Activated T-helper 1 cell treated with anti-CD3 and anti-CD28 coated beads, Interleukin-2, amount 50 U/mL, for 16 hours (primary cell): ENCODE results near the gene SUFU.

Experiments used
- DNase-seq, 2 donors: peaks; one replicate each; pipeline ENCODE4 v3.0.0-alpha.2; 2020; ENCODE audit warnings: low read depth in 1 of 2, low spot score in 1 of 2

Gene SUFU

DNA sequence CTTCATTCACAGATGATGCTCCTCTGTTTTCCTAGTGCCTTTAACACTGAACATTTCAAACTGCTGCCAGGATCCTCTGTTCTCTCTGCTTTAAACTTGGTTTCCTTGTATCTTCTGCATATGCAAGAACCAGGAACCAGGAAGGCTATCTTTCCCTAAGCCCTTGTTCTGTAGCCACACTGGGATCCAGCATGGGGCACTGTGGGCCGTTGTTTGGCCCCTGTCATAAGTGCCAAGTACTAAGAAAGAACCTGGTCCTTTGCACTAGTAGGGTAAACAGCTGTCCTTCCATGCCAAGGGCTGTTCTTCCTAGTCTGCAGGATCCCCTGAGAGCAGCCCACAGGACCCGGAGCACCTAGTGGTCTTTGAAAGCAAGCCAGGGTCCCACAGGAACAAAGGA lies 91.5 kb downstream of the SUFU start:
- no peak for DNase-seq

DNA sequence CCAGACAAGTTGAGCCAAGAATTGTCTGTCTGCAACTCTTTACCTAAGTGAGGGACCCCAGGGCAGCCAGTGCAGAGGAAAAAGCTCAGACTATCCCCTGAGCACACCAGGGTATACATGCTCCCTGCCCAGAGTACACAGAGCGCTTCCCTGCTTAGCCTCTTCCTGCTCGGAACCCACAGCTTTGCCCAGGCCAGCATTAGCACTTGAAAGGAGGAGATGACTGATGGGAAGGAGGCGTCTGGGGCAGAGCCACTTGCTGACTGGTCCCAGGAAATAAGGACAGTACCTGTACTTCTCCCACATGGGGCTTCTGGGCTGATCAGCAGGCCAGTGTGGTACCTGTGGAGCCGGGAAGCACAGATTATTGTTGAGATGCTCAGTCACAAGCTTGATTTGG lies 92.1 kb downstream of the SUFU start:
- DNase-seq: no peak

DNA sequence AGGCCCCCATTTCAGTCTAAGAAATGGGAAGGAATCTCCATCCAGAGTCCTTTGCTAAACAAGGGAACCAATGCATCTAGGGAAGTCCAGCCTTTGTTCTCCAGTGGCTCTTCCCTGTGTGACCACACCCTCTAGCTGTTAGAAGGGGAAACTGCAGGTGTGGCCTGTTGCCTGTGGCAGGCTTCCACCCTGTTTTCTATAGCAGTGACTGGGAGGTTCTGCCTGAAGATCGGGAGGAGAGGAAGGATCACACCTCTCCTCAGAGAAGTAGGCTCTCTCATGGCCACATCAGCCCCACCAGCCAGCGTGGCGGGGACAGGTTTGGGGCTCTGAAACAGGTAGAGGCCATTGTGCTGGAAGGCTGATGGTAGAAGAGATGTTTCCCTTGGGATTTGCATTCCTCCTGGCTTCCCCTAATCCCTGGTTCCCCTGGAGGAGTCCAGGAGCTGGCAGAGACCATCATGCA lies 92.8 kb downstream of the SUFU start:
- no peak for DNase-seq

DNA sequence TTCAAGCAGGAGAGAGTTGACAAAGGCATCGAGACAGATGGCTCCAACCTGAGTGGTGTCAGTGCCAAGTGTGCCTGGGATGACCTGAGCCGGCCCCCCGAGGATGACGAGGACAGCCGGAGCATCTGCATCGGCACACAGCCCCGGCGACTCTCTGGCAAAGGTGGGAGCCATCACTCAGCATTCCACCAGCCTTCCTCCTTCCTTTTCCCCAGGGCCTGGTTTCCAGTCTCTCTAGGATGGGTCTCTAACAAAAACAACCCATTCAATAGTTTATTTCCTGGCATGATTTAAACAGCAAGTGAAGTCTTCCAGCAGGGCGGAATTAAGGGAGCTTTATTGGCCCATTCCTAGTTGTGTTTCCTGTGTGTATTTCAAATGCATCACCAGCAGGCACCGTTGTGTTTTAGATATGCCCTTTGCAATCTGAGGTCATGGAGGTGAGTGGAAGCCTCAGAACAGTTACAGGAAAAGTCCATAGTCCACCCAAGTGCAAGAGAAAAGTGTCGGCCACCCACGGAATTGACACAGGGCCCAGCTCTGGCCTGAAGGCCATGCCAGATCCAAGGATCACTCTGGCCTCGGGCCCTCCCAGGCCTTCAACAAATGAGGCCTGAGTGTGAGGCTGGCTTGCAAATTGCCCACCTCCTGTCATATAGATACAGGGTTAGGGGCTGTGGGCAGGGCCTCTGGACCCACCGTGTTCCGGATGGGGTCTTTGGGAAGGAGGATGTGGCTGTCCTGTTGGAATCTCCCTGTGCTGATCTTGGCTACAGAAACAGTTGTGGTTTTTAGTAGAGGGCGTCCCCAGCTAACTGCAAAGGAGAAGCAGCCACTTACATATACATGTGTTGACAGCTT lies 93.6 kb downstream of the SUFU start:
- no peak for DNase-seq

DNA sequence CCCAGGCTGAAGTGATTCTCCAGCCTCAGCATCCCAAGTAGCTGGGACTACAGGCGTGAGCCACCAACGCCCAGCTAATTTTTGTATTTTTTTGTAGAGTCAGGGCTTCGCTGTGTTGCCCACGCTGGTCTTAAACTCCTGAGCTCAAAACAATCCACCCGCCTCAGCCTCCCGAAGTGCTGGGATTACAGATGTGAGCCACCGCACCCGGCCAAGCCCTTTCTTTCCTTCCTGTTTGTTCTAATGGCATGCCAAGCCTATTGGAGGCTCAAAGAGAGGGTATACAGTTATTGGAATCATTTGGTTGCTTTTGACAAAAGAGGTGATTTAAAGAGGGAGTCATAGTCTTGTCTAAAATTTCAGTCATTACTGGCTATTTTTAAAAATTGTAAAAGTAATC lies 94.5 kb downstream of the SUFU start:
- no peak for DNase-seq

DNA sequence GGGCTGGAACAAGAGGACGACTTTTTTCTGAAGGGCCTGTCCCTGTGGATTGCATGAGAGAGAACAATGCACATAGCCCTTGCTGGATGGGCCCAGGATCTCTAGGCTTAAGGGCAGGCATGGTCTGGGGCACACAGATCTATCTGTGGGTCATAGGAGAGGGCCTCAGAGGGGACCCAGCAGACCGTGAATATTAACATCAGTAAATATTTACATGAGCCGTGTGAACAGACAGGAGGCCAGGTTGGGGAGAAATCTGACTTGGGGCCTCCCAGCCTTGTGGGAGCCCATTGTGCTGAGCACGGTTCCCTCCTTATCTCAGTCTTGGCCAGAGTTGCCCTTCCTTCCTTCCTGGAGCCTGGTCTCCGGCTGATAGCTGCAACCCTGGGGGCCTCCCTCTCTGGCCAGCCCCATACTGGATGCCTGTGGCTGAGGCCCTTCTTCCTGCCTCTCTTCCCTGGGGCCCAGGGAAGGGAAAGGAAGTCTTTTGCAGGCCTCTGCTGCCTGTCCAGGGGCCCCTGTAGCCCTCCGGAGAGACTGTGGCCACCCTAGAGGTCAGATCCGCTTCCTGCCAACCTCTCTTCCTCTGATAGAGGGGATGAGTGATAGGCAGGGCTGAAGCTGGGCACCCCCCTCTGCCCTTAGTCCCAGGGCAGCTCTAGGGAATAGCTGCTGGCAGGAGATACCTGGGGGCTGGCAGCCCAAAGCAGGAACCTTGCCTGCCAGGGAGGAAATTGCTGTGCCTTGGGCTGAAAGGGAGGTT lies 96.0 kb downstream of the SUFU start:
- DNase-seq: no peak

DNA sequence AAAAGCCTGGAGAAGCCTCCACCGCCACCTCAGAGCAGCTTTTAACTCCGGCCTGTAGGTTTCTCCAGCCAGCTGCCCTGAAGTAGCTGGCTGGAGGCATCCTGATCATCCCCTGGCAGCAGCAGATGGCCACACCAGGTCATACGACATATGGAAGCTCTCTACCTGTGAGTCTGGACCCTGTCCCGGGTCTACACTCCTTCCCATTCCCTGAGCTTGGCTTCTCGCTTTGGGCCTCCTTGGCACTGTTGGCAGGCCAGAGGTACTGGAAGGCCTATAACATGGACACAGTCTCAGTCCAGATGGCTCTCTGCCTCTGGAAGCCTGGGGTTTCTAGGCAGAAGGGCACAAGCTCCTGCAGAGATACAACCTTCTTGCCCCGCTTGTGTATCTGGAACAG lies 97.0 kb downstream of the SUFU start:
- DNase-seq: no peak

DNA sequence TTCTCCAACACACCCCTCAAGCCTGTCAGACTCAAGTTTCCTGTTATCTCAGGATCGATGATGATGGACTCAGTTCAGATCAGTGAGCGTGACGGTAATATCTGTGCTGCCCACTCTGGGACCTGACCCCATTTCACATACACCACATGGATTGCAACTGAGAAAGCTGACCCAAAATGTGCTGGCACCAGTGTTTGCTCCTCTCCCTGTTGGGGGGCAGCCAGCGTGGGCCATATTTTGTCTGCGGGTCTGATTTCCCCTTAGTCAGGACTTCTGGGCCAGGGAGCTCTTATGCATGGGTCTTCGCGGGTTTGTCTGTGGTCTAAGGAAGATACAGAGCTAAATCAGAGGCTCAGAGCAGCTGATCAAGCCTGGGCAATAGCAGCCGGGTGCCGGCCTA lies 97.9 kb downstream of the SUFU start:
- no peak for DNase-seq

GRCh38 chr10:102602272-102603045 lies 98.7 kb downstream of the SUFU start:
- DNase-seq: no peak

DNA sequence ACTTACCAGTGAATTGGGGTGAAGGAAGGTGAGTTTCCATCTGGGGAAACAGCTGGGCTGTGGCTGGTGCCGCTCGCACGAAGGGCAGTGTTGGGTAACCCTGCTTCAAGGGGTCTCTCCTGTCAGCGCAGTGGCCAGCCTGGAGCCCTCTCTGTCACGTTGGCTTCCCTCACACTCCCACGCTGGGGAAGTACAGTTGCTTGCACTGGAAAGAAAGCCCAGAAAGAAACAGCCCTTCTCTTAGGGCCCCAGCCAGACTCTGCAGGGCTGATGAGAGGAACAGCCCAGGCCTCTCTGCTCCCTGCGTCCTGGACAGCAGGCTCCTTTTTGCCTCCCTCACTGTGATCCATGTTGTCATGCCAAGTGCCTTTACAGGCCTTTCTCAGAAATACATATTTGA lies 100.2 kb downstream of the SUFU start:
- no peak for DNase-seq

GRCh38 chr10:102604439-102604841 lies 100.7 kb downstream of the SUFU start:
- DNase-seq: no peak

DNA sequence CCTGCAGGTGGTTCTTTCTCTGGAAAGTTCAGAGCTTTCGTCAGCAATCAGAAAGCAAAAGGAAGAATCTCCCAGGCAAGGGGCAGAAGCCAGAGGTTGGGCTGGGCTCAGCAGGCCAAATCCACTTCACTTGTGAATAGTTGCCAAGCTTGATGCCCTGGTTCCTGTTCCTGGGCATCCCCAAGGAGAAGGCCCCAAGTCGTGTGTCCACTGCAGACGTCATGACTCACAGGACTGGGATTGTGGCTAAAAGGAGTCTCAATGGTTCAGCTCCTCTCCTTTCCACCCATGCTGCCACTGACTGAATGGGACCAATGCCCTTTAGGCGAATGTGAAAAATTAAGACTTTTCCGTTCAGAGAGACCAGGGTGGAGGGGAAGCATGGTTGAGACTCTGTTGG lies 101.9 kb downstream of the SUFU start:
- DNase-seq: no peak

GRCh38 chr10:102608487-102608886 lies 104.7 kb downstream of the SUFU start:
- no peak for DNase-seq

DNA sequence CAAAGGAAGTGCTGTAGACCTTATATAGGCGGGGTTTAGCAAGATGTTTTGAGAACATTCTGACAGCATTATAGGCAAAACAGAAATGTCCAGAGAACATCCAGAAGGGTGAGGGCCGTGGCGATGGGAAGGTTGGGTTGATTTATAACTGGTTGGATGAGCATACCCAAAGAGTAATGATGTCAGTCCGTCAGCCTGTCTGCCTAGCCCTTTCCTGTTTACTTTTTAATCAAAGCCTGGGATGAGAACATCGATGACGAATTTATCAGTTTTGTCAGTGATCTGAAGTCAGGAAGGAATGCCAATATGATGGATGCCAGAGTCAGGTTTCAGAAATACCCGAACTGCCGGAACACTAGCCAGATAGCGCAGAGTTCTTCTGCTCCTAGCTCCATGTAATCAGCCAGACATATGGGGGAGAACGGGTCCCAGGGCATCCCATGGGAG lies 106.7 kb downstream of the SUFU start:
- DNase-seq: no peak

DNA sequence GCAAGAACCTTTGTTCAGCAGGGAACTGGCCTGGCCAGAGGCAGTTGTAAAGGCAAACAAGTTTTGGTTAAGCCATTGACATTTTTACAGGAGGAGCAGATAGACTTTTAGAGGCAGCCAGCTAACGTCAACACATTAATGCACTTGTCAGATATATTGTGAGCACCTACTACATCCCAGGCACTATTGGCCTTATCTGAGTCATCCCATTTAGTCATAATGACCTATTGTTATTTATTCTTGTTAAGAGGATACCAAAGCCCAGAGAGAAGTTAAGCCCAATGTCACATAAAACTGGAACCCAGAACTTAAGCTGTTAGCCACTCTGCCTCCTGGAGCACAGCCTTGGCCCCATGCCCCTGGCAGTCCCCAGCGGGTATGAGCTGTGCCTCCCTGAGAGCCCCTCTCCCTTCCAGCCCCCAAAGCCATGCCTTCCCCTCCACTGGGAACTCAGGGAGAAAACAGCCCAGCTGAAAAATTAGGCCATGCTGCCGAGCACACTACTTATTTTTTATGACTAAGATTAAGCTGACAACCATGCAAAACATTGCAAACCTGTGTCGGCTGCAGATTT lies 107.8 kb downstream of the SUFU start:
- no peak for DNase-seq

- DNase-seq: no peak
Measured at GRCh38 chr10:102612964-102613275, 109.1 kb downstream of the SUFU start.

GRCh38 chr10:102613286-102613685 lies 109.5 kb downstream of the SUFU start:
- no peak for DNase-seq

DNA sequence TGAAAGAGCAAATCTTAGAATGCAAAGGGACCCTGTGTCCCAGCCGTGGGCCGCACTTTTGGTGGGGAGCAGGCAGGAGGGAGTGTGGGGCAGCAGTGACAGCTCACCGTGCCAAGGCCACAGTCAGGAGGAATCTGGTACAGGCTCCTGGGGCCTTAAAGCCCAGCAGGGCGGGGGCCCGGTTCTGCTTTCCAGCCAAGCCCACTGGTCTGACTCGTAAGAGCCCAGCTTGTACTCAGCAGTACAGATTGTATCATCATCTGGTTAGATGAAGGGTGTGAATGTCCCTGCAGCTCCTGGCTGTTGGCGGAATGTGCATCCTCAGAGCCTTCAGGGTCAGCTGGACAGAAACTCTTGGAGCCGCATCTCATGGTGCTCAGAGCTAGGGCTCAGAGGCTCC lies 110.0 kb downstream of the SUFU start:
- no peak for DNase-seq

DNA sequence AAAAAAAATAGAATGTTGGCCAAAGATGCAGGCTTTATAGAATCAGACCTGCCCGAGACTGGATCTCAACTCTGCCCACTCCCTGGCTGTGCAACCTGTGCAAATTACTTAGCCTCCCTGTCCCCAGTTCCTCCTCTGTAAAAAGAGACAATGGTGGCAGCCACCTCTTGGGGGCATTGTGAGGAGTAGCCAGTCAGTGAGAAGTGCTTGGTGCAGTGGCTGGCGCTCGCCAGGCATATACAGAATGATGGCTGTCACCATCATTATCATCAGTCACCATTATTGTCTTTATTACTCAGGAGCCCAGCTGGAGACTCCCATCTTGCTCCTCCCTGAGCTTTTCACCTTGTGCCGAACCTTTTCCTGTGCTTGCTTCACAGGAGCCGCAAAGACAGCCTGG lies 111.1 kb downstream of the SUFU start:
- DNase-seq: no peak

DNA sequence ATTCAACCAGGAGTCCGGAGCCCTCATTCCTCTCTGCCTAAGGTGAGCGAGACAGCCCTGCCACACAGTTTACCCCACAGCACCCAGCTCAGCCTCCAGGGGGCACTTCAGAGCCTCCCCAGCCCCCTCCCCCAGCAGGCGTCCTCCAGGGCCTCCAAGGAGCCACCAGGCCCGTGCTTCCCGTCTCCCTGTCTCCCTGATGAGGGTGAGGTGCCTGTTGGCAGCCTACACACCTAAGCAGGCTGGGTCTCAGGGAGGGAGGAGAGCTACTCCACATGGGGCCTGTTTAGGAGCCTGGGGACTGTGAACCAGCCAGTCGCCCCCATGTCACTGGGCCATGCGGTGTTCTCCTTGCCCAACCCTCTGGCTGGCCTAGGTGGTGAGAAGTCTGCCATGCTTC lies 111.6 kb downstream of the SUFU start:
- no peak for DNase-seq

DNA sequence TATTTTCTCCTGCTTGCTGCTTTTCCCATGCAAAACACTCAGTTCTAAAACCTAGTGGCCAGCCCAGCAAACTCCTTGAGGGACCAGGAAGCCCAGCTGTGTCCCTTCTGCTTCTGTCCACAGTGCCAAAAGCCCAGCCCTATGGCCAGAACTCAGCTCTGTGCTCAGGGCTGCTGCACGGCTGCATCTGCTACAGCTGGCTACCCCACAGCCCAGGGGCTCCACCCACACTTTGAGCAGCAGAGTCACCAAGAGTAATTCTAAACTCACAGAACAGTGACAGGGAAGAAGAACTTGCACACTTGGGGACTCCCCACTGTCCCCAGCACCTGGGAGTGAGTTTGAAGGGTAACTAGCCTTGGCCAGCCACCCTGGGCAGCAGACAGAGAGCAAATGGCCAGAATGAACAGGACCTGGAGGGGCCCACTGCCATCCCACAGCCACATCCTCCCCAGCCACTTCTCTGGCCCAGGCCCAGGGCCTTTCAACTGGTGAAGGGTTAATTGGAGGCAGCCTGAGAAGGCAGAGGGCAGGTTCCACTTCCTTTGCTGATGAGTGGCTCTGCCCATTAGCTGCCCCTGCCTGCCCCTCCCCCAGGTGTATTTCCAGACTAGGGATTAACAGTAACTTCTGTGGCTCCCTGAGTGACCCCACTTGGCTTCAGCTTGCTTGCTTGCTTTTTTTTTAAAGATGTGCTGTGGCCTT lies 112.4 kb downstream of the SUFU start:
- DNase-seq: no peak
